GM19395 (cell line): ENCODE results near the gene PRRX2.
"Not testable (repeated sequence)": the region's sequence is repeated elsewhere in the genome, so short reads cannot be mapped to it uniquely, and the experiment has no call there.

ENCODE experiments used
- ATAC-seq: cut with Tn5 transposase; IDR thresholded peaks from one replicate; pipeline ENCODE4 v1.9.1; 2021; ENCODE audit warnings: mild to moderate bottlenecking, moderate library complexity; ENCODE audit not compliant: unreplicated experiment

Gene PRRX2

GRCh38 chr9:129726322-129727160 lies 61.1 kb downstream of the PRRX2 start:
- no peak for ATAC-seq

- ATAC-seq: no peak
These were observed 63.3 kb downstream of the PRRX2 start for GRCh38 chr9:129728744-129729143.

GRCh38 chr9:129731477-129732085 lies 66.1 kb downstream of the PRRX2 start:
- no peak for ATAC-seq

GRCh38 chr9:129732100-129732499 lies 66.7 kb downstream of the PRRX2 start:
- ATAC-seq: no peak

- no peak for ATAC-seq
These were observed 67.6 kb downstream of the PRRX2 start for GRCh38 chr9:129732946-129733631.

- ATAC-seq: no peak
These were observed 68.1 kb downstream of the PRRX2 start for GRCh38 chr9:129733632-129733953.

- ATAC-seq: no peak
These were observed 70.1 kb downstream of the PRRX2 start for GRCh38 chr9:129735546-129735945.

- no peak for ATAC-seq
These were observed 70.9 kb downstream of the PRRX2 start for GRCh38 chr9:129736334-129736733.

GRCh38 chr9:129737479-129738274 lies 72.2 kb downstream of the PRRX2 start:
- peak; percentile 80 for ATAC-seq

- ATAC-seq: no peak
These were observed 74.0 kb downstream of the PRRX2 start for GRCh38 chr9:129739432-129739831.

- ATAC-seq: no peak
These were observed 74.7 kb downstream of the PRRX2 start for GRCh38 chr9:129740174-129740573.

- no peak for ATAC-seq
These were observed 75.4 kb downstream of the PRRX2 start for GRCh38 chr9:129740666-129741464.

- ATAC-seq: no peak
These were observed 79.8 kb downstream of the PRRX2 start for GRCh38 chr9:129745200-129745599.

- no peak for ATAC-seq
These were observed 80.8 kb downstream of the PRRX2 start for GRCh38 chr9:129746092-129746777.

- no peak for ATAC-seq
These were observed 82.8 kb downstream of the PRRX2 start for GRCh38 chr9:129748249-129748648.

GRCh38 chr9:129749052-129749451 lies 83.6 kb downstream of the PRRX2 start:
- not testable (repeated sequence) for ATAC-seq

- ATAC-seq: no peak
These were observed 84.1 kb downstream of the PRRX2 start for GRCh38 chr9:129749575-129749974.

GRCh38 chr9:129750013-129750638 lies 84.7 kb downstream of the PRRX2 start:
- ATAC-seq: no peak
